K562 (cell line): Measurements from ENCODE around the gene LYRM7. TPM values are rescaled to one million over a fixed set of nuclear protein-coding genes. Genes with fewer than 3 reads are reported as not detected.

ENCODE experiments used
- CREB3 ChIP-seq: fragments of 450-650 bp; conservative IDR thresholded peaks from 2 replicates; pipeline ENCODE4 v1.6.1; 2016; ENCODE audit warnings: missing genetic modification characterization, low read depth, mild to moderate bottlenecking, missing compliant biosample characterization, moderate library complexity
- DLX4 ChIP-seq: fragments of 250-450 bp; sonication (Bioruptor Pico); IDR thresholded peaks from 2 replicates; pipeline ENCODE4 v1.6.1; 2021; ENCODE audit warnings: mild to moderate bottlenecking
- FOSL1 ChIP-seq: fragments of 200-800 bp; sonication (Bioruptor generic); conservative IDR thresholded peaks from 2 replicates; pipeline ENCODE4 v1.6.1; 2016; ENCODE audit warnings: missing genetic modification characterization, missing compliant biosample characterization
- GMEB1 ChIP-seq: fragments of 250-450 bp; sonication (Bioruptor Pico); IDR thresholded peaks from 2 replicates; pipeline ENCODE4 v1.4.0; 2020; ENCODE audit warnings: mild to moderate bottlenecking
- MITF ChIP-seq: IDR thresholded peaks from 2 replicates; pipeline ENCODE4 v1.6.1; 2014; ENCODE audit warnings: antibody characterized with exemption
- MXD1 ChIP-seq: fragments of 250-450 bp; sonication (Bioruptor Pico); IDR thresholded peaks from 2 replicates; pipeline ENCODE4 v1.8.0; 2021; ENCODE audit warnings: borderline replicate concordance, mild to moderate bottlenecking, moderate library complexity; ENCODE audit not compliant: poor library complexity, severe bottlenecking
- NKRF ChIP-seq: fragments of 450-650 bp; IDR thresholded peaks from 2 replicates; pipeline ENCODE4 v1.6.1; 2016; ENCODE audit warnings: borderline replicate concordance
- RERE ChIP-seq: sonication (generic); formaldehyde crosslinking; IDR thresholded peaks from 2 replicates; pipeline ENCODE4 v1.8.0; 2023; ENCODE audit warnings: missing genetic modification reagents, mild to moderate bottlenecking, borderline replicate concordance
- SNIP1 ChIP-seq: fragments of 450-650 bp; IDR thresholded peaks from 2 replicates; pipeline ENCODE4 v1.7.1; 2017; ENCODE audit warnings: low read depth, mild to moderate bottlenecking
- TEAD1 ChIP-seq, 2 experiments: fragments of 450-650 bp in 1 of 2; sonication (generic) in 1 of 2; formaldehyde crosslinking; IDR thresholded peaks; 2 replicates each; pipeline versions ENCODE4 v1.4.0 to v1.8.0; 2020 to 2022; ENCODE audit warnings: mild to moderate bottlenecking in 2 of 2, missing genetic modification reagents in 1 of 2
- YBX1 ChIP-seq: fragments of 450-650 bp; IDR thresholded peaks from 2 replicates; pipeline ENCODE4 v1.7.1; 2016; ENCODE audit warnings: mild to moderate bottlenecking
- ZNF507 ChIP-seq: conservative IDR thresholded peaks from 2 replicates; pipeline ENCODE4 v1.6.1; 2017; ENCODE audit warnings: missing genetic modification characterization, missing compliant biosample characterization
- ZNF780A ChIP-seq: fragments of 250-450 bp; sonication (Bioruptor Pico); IDR thresholded peaks from 2 replicates; pipeline ENCODE4 v1.5.0; 2021; ENCODE audit warnings: mild to moderate bottlenecking
- polyA plus RNA-seq, 8 experiments: library from polyadenylated mRNA; depleted of rRNA in 4 of 8; stranded (reverse) in 5 of 8; unstranded in 3 of 8; fragments of >200 nt; fragmentation: Nextera tagmentation in 2 of 8; fragmentation: Illumina TruSeq in 1 of 8; extraction: Ambion mirVana in 2 of 8; extraction: Trizol in 1 of 8; gene quantifications; 2 replicates each; pipeline versions ENCODE4 v1.2.1 to v1.2.3, GENCODE V29; 2011 to 2014; ENCODE audit warnings: inconsistent platforms in 1 of 8, missing spikeins in 1 of 8
- total RNA-seq, 7 experiments: library from RNA; depleted of rRNA in 6 of 7; stranded (reverse); fragments of >200 nt in 6 of 7; fragmentation: Illumina TruSeq in 2 of 7; extraction: Trizol in 2 of 7; gene quantifications; 2 replicates each; pipeline versions ENCODE4 v1.2.1 to v1.2.3, GENCODE V29; 2011 to 2021; ENCODE audit warnings: low replicate concordance in 1 of 7

LYRM7 gene
- total and polyA plus RNA-seq, 9 of the 15 experiments (the other 6 are each of a cell fraction or from before 2014, with no cell fraction given), result 16.2 to 70.1 (median 33.3) TPM

- TF ChIP-seq CREB3 (no peak), ZNF507 (tag) (no peak), SNIP1 (no peak), TEAD1 (CRISPR knock-in tag; IDR thresholded peaks at IDR 0.05) (0 out of 4 replicates have a peak, but pooled peaks of 1 of the 2 experiments have one; percentile 4), NKRF (no peak), RERE (CRISPR knock-in tag) (no peak), ZNF780A (no peak), FOSL1 (tag) (0 out of 2 replicates have a peak, but pooled peaks have one; percentile 26), DLX4 (CRISPR knock-in tag) (no peak), MITF (no peak), GMEB1 (CRISPR knock-in tag) (no peak), MXD1 (no peak), YBX1 (no peak)
Measured at GRCh38 chr5:131169810-131170539, 769 bp upstream of the LYRM7 start (continued).
